DND-41 (cell line): ENCODE data around the gene PCBP4.

Source experiments
- ATAC-seq: fragments of 200-7000 bp; cut with Tn5 transposase; 3 replicates; pipeline ENCODE4 v1.9.1; 2021; ENCODE audit warnings: low read depth; ENCODE audit not compliant: insufficient read depth
- DNase-seq: peaks from one replicate; pipeline ENCODE4 v3.0.0-alpha.2; 2020
- H2AFZ ChIP-seq: 2 replicates; pipeline ENCODE4 v1.6.0; 2012; ENCODE audit warnings: low read depth, low read length
- H3K27ac ChIP-seq: 2 replicates; pipeline ENCODE4 v1.5.1; 2012; ENCODE audit warnings: low read length, inconsistent platforms
- H3K27me3 ChIP-seq: fragments of 200-600 bp; sonication (generic); 2 replicates; pipeline ENCODE4 v1.6.0; 2012; ENCODE audit warnings: low read length, mild to moderate bottlenecking, inconsistent platforms; ENCODE audit not compliant: insufficient read depth, poor library complexity
- H3K36me3 ChIP-seq: 2 replicates; pipeline ENCODE4 v1.5.1; 2012; ENCODE audit warnings: low read length, inconsistent platforms; ENCODE audit not compliant: insufficient read depth
- H3K4me1 ChIP-seq: 2 replicates; pipeline ENCODE4 v1.5.1; 2012; ENCODE audit warnings: mild to moderate bottlenecking, low read length; ENCODE audit not compliant: insufficient read depth
- H3K4me2 ChIP-seq: 2 replicates; pipeline ENCODE4 v1.6.0; 2012; ENCODE audit warnings: mild to moderate bottlenecking, moderate library complexity, low read length, inconsistent platforms; ENCODE audit not compliant: insufficient read depth
- H3K4me3 ChIP-seq, 2 experiments: fragments of 200-600 bp in 1 of 2; shearing (Covaris generic) in 1 of 2; 2 replicates each; pipeline ENCODE4 v1.5.1; 2012 to 2016; ENCODE audit warnings: inconsistent platforms in 2 of 2, low read length in 2 of 2, mild to moderate bottlenecking in 2 of 2, low read depth in 1 of 2, moderate library complexity in 1 of 2
- H3K79me2 ChIP-seq: 2 replicates; pipeline ENCODE4 v1.6.0; 2012; ENCODE audit warnings: low read length, inconsistent platforms; ENCODE audit not compliant: insufficient read depth
- H3K9ac ChIP-seq: 2 replicates; pipeline ENCODE4 v1.6.0; 2012; ENCODE audit warnings: low read depth, mild to moderate bottlenecking, inconsistent platforms, low read length, moderate library complexity
- H3K9me3 ChIP-seq: 2 replicates; pipeline ENCODE4 v1.5.1; 2012; ENCODE audit warnings: low read length, moderate library complexity, mild to moderate bottlenecking, inconsistent platforms; ENCODE audit not compliant: insufficient read depth, severe bottlenecking
- H4K20me1 ChIP-seq: 2 replicates; pipeline ENCODE4 v1.6.0; 2012; ENCODE audit warnings: low read length; ENCODE audit not compliant: insufficient read depth
- CTCF ChIP-seq: IDR thresholded peaks from 2 replicates; pipeline ENCODE4 v1.5.1; 2012; ENCODE audit warnings: borderline replicate concordance, low read length, moderate library complexity, mild to moderate bottlenecking; ENCODE audit not compliant: poor library complexity, severe bottlenecking; ENCODE audit errors: extremely low read depth
- EZH2 ChIP-seq: IDR thresholded peaks from 3 replicates; pipeline ENCODE4 v1.6.1; 2012; ENCODE audit warnings: borderline replicate concordance, low read depth, mild to moderate bottlenecking, moderate library complexity, low read length, inconsistent platforms; ENCODE audit not compliant: severe bottlenecking

PCBP4 gene

GRCh38 chr3:51966016-51966415, 1.2 kb downstream of the PCBP4 start:
- TF ChIP-seq CTCF (no peak), EZH2 (no peak)
- no peaks in the 10 kb centered on the region for H3K79me2 ChIP-seq
- peak overlapping the region; percentile 64; the same call in 1 of the 2 replicates for H3K9ac ChIP-seq
- no peak overlapping the region for H2AFZ ChIP-seq
- no peak overlapping the region for H3K27ac ChIP-seq
- H3K4me1 ChIP-seq, result peaks cover 25% of the 10 kb centered on the region
- H3K27me3 ChIP-seq, result no peaks in the 10 kb centered on the region
- H4K20me1 ChIP-seq, result peaks cover 3% of the 10 kb centered on the region; the same call in 1 of the 2 replicates
- no peaks in the 10 kb centered on the region for H3K9me3 ChIP-seq
- no peak for ATAC-seq
- peaks cover 4% of the 10 kb centered on the region for H3K36me3 ChIP-seq
- no peak overlapping the region for H3K4me3 ChIP-seq
- no peak for DNase-seq
- H3K4me2 ChIP-seq, result peak overlapping the region; percentile 95

- H3K4me2 ChIP-seq, result no peak overlapping the region
- DNase-seq, result no peak
- H3K4me3 ChIP-seq, result no peak overlapping the region
These were observed 2.7 kb downstream of the PCBP4 start for GRCh38 chr3:51964521-51964920.

GRCh38 chr3:51963951-51964451, 3.3 kb downstream of the PCBP4 start:
- H3K27ac ChIP-seq, result no peak overlapping the region
- H2AFZ ChIP-seq, result no peak overlapping the region
- DNase-seq (no peak), ATAC-seq (no peak)
- peaks cover 25% of the 10 kb centered on the region for H3K4me1 ChIP-seq
- no peaks in the 10 kb centered on the region for H3K27me3 ChIP-seq
- H3K79me2 ChIP-seq, result no peaks in the 10 kb centered on the region
- no peaks in the 10 kb centered on the region; the same call in 1 of the 2 replicates for H4K20me1 ChIP-seq
- no peak overlapping the region for H3K4me3 ChIP-seq
- H3K9ac ChIP-seq, result no peak overlapping the region
- H3K36me3 ChIP-seq, result no peaks in the 10 kb centered on the region; the same call in 1 of the 2 replicates
- TF ChIP-seq EZH2 (no peak), CTCF (no peak)
- no peaks in the 10 kb centered on the region for H3K9me3 ChIP-seq
- no peak overlapping the region for H3K4me2 ChIP-seq

More at GRCh38 chr3:51964521-51964920, 2.7 kb downstream of the PCBP4 start:
- no peaks in the 10 kb centered on the region for H3K9me3 ChIP-seq
- H3K4me1 ChIP-seq, result peaks cover 25% of the 10 kb centered on the region
- H3K79me2 ChIP-seq, result no peaks in the 10 kb centered on the region
- ATAC-seq, result no peak
- no peaks in the 10 kb centered on the region for H3K27me3 ChIP-seq
- no peak for TF ChIP-seq CTCF
- TF ChIP-seq EZH2, result no peak
- no peak overlapping the region for H3K27ac ChIP-seq
- no peak overlapping the region for H2AFZ ChIP-seq
- peaks cover 2% of the 10 kb centered on the region; the same call in 1 of the 2 replicates for H3K36me3 ChIP-seq
- peaks cover 3% of the 10 kb centered on the region; the same call in 1 of the 2 replicates for H4K20me1 ChIP-seq
- no peak overlapping the region for H3K9ac ChIP-seq
